Glutamatergic neuron (in vitro differentiated cells): ENCODE measurements around the gene NAV2. TPM values are rescaled to one million over a fixed set of nuclear protein-coding genes. Genes with fewer than 3 reads are reported as not detected.
A peak's percentile ranks its signal among the peaks of the same experiment; 100 is the strongest.

Experiments
- DNase-seq: peaks from one replicate; pipeline ENCODE4 v3.0.0; 2022
- H3K27ac Mint-ChIP-seq: one replicate; pipeline ENCODE4 v1.8.0; 2020; ENCODE audit warnings: mild to moderate bottlenecking, mixed read lengths, inconsistent platforms; ENCODE audit not compliant: unreplicated experiment
- H3K27me3 Mint-ChIP-seq: one replicate; pipeline ENCODE4 v1.8.0; 2020; ENCODE audit warnings: mild to moderate bottlenecking, moderate library complexity, mixed read lengths, inconsistent platforms; ENCODE audit not compliant: unreplicated experiment
- H3K36me3 Mint-ChIP-seq: one replicate; pipeline ENCODE4 v1.8.0; 2020; ENCODE audit warnings: mild to moderate bottlenecking, mixed read lengths, inconsistent platforms; ENCODE audit not compliant: unreplicated experiment
- H3K4me1 Mint-ChIP-seq: one replicate; pipeline ENCODE4 v1.8.0; 2020; ENCODE audit warnings: mild to moderate bottlenecking, low read depth, mixed read lengths, inconsistent platforms; ENCODE audit not compliant: unreplicated experiment
- H3K4me3 Mint-ChIP-seq: one replicate; pipeline ENCODE4 v1.8.0; 2020; ENCODE audit warnings: mild to moderate bottlenecking, mixed read lengths, inconsistent platforms; ENCODE audit not compliant: unreplicated experiment
- H3K9me3 Mint-ChIP-seq: one replicate; pipeline ENCODE4 v1.8.0; 2020; ENCODE audit warnings: mild to moderate bottlenecking, moderate library complexity, mixed read lengths, inconsistent platforms; ENCODE audit not compliant: unreplicated experiment
- CTCF ChIP-seq: fragments of 200-600 bp; sonication (generic); IDR thresholded peaks from one replicate; pipeline ENCODE4 v1.5.0; 2021; ENCODE audit not compliant: partially characterized antibody, unreplicated experiment
- total RNA-seq: library from RNA; stranded (reverse); fragmentation: NEBNext Ultra II Directional; extraction: Animal tissue kit (Norgen Biotek cat#: 25700); gene quantifications from one replicate; pipeline ENCODE4 v1.2.1, GENCODE V29; 2021; ENCODE audit not compliant: unreplicated experiment

Gene NAV2
- total RNA-seq, 1 donor from 2014 or later = 117 TPM

- H3K4me1 Mint-ChIP-seq = peaks cover 65% of the 10 kb centered on the region
Measured at GRCh38 chr11:19735909-19736498, 23.4 kb downstream of the NAV2 start.

GRCh38 chr11:19736831-19737230 lies 24.2 kb downstream of the NAV2 start:
- H3K27ac Mint-ChIP-seq = peak overlapping the region; percentile 16
- peak overlapping the region; percentile 22 for H3K4me3 Mint-ChIP-seq
- peaks cover 13% of the 10 kb centered on the region for H3K9me3 Mint-ChIP-seq
- H3K27me3 Mint-ChIP-seq = peaks cover 9% of the 10 kb centered on the region
- H3K36me3 Mint-ChIP-seq = no peaks in the 10 kb centered on the region
- DNase-seq = no peak
- TF ChIP-seq CTCF = no peak
- H3K4me1 Mint-ChIP-seq = peaks cover 65% of the 10 kb centered on the region

More at GRCh38 chr11:19735909-19736498, 23.4 kb downstream of the NAV2 start:
- Mint-ChIP-seq H3K36me3 (no peaks in the 10 kb centered on the region), H3K27ac (peak overlapping the region; percentile 95), H3K9me3 (peaks cover 13% of the 10 kb centered on the region), H3K4me3 (peak overlapping the region; percentile 83), H3K27me3 (peaks cover 9% of the 10 kb centered on the region)
- peak; percentile 38 for DNase-seq
- TF ChIP-seq CTCF = no peak

- H3K27ac Mint-ChIP-seq = no peak overlapping the region
- peaks cover 9% of the 10 kb centered on the region for H3K27me3 Mint-ChIP-seq
Measured at GRCh38 chr11:19737575-19737974, 24.9 kb downstream of the NAV2 start.

GRCh38 chr11:19738124-19738523 lies 25.5 kb downstream of the NAV2 start:
- Mint-ChIP-seq H3K4me1 (peaks cover 69% of the 10 kb centered on the region), H3K9me3 (peaks cover 14% of the 10 kb centered on the region), H3K27ac (no peak overlapping the region), H3K36me3 (no peaks in the 10 kb centered on the region), H3K4me3 (peak overlapping the region; percentile 18), H3K27me3 (peaks cover 9% of the 10 kb centered on the region)
- TF ChIP-seq CTCF = no peak
- no peak for DNase-seq

More at GRCh38 chr11:19737575-19737974, 24.9 kb downstream of the NAV2 start:
- H3K36me3 Mint-ChIP-seq = no peaks in the 10 kb centered on the region
- H3K4me3 Mint-ChIP-seq = no peak overlapping the region
- peaks cover 12% of the 10 kb centered on the region for H3K9me3 Mint-ChIP-seq
- peaks cover 65% of the 10 kb centered on the region for H3K4me1 Mint-ChIP-seq
- no peak for DNase-seq
- no peak for TF ChIP-seq CTCF

- H3K4me1 Mint-ChIP-seq = peaks cover 61% of the 10 kb centered on the region
- TF ChIP-seq CTCF = no peak
- peak overlapping the region; percentile 30 for H3K4me3 Mint-ChIP-seq
- H3K27ac Mint-ChIP-seq = peak overlapping the region; percentile 71
- DNase-seq = peak; percentile 38
- peaks cover 7% of the 10 kb centered on the region for H3K27me3 Mint-ChIP-seq
- H3K9me3 Mint-ChIP-seq = peaks cover 16% of the 10 kb centered on the region
- H3K36me3 Mint-ChIP-seq = no peaks in the 10 kb centered on the region
Measured at GRCh38 chr11:19739872-19740271, 27.2 kb downstream of the NAV2 start.
